Astrocyte (in vitro differentiated cells and primary cell): Measurements from ENCODE around the gene TRIO. TPM values are rescaled to one million over a fixed set of nuclear protein-coding genes. Genes with fewer than 3 reads are reported as not detected.
A peak's percentile ranks its signal among the peaks of the same experiment; 100 is the strongest.

Experiments used
- DNase-seq: peaks from one replicate; pipeline ENCODE4 v3.0.0-alpha.2; 2010; ENCODE audit warnings: low read depth
- FAIRE-seq: peaks from 2 replicates; lab custom pipeline; 2011; peaks lifted over from hg19 to GRCh38; lab: Jason Lieb, UNC
- H2AFZ ChIP-seq: 2 replicates; pipeline ENCODE4 v1.6.0; 2012; ENCODE audit warnings: low read depth, low read length, inconsistent platforms
- H3K27ac ChIP-seq: 2 replicates; pipeline ENCODE4 v1.5.1; 2011; ENCODE audit warnings: low read depth, low read length, inconsistent platforms
- H3K27me3 ChIP-seq: 2 replicates; pipeline ENCODE4 v1.6.0; 2011; ENCODE audit warnings: low read length, inconsistent platforms; ENCODE audit not compliant: insufficient read depth
- H3K36me3 ChIP-seq: 2 replicates; pipeline ENCODE4 v1.5.1; 2011; ENCODE audit warnings: low read length, inconsistent platforms; ENCODE audit not compliant: insufficient read depth
- H3K4me1 ChIP-seq: 2 replicates; pipeline ENCODE4 v1.5.1; 2011; ENCODE audit warnings: low read length, inconsistent platforms; ENCODE audit not compliant: insufficient read depth
- H3K4me2 ChIP-seq: 2 replicates; pipeline ENCODE4 v1.6.0; 2012; ENCODE audit warnings: low read length, inconsistent platforms
- H3K4me3 ChIP-seq: 2 replicates; pipeline ENCODE4 v1.5.1; 2011; ENCODE audit warnings: low read depth, mild to moderate bottlenecking, low read length, inconsistent platforms; ENCODE audit not compliant: insufficient read depth
- H3K79me2 ChIP-seq: 2 replicates; pipeline ENCODE4 v1.6.0; 2012; ENCODE audit warnings: mild to moderate bottlenecking, low read length, inconsistent platforms; ENCODE audit not compliant: insufficient read depth
- H3K9ac ChIP-seq: 2 replicates; pipeline ENCODE4 v1.6.0; 2012; ENCODE audit warnings: mild to moderate bottlenecking, low read length, inconsistent platforms
- H3K9me3 ChIP-seq: 2 replicates; pipeline ENCODE4 v1.5.1; 2012; ENCODE audit warnings: low read depth, mild to moderate bottlenecking, low read length, inconsistent platforms; ENCODE audit not compliant: insufficient read depth
- H4K20me1 ChIP-seq: 2 replicates; pipeline ENCODE4 v1.6.0; 2012; ENCODE audit warnings: low read length, inconsistent platforms; ENCODE audit not compliant: insufficient read depth
- H3K27ac Mint-ChIP-seq: one replicate; pipeline ENCODE4 v1.8.0; 2021; ENCODE audit warnings: mild to moderate bottlenecking, mixed read lengths; ENCODE audit not compliant: unreplicated experiment
- H3K27me3 Mint-ChIP-seq: one replicate; pipeline ENCODE4 v1.8.0; 2021; ENCODE audit warnings: low read depth, mixed read lengths; ENCODE audit not compliant: unreplicated experiment
- H3K36me3 Mint-ChIP-seq: one replicate; pipeline ENCODE4 v1.8.0; 2021; ENCODE audit warnings: low read depth, mixed read lengths; ENCODE audit not compliant: unreplicated experiment
- H3K4me1 Mint-ChIP-seq: one replicate; pipeline ENCODE4 v1.8.0; 2021; ENCODE audit warnings: low read depth, mixed read lengths; ENCODE audit not compliant: unreplicated experiment
- H3K4me3 Mint-ChIP-seq: one replicate; pipeline ENCODE4 v1.8.0; 2021; ENCODE audit warnings: mild to moderate bottlenecking, moderate library complexity, mixed read lengths; ENCODE audit not compliant: unreplicated experiment
- H3K9me3 Mint-ChIP-seq: one replicate; pipeline ENCODE4 v1.8.0; 2021; ENCODE audit warnings: mild to moderate bottlenecking, mixed read lengths; ENCODE audit not compliant: unreplicated experiment
- EZH2 ChIP-seq: IDR thresholded peaks from 2 replicates; pipeline ENCODE4 v1.6.1; 2012; ENCODE audit warnings: mild to moderate bottlenecking, low read length, inconsistent platforms; ENCODE audit not compliant: insufficient read depth
- total RNA-seq: library from RNA; stranded (reverse); gene quantifications from 2 replicates; pipeline ENCODE4 v1.2.1, GENCODE V29; 2021
- TF ChIP-seq, protein P1 (sequence below): IDR thresholded peaks from 2 replicates; pipeline ENCODE4 v1.5.1; 2011; ENCODE audit warnings: low read depth, mild to moderate bottlenecking, inconsistent platforms, low read length, moderate library complexity; ENCODE audit not compliant: insufficient read depth

TRIO gene
- total RNA-seq, 1 donor from 2014 or later, result 347 TPM

DNA sequence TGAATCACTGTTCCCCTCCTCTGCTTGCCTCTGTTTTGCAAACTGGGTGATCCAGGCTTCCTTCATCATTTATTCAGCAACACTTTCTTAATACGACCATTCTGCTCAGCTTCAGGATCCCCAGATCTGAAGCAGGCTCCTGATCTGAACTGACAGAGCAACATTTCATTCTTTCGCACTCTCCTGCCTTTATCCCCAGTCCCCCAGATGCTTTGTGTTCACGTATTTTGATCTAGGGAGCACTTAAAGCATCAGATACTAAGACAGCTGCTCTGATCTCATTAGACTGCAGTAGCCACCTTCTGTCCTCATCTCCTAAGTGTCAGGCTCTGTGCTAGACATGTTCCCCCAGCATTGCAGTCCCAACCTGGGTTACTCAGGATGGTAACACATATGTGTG lies 158.0 kb downstream of the TRIO start:
- Histone ChIP-seq H3K27me3 (no peaks in the 10 kb centered on the region), H3K4me2 (no peak overlapping the region), H2AFZ (no peak overlapping the region), H3K79me2 (peaks cover 98% of the 10 kb centered on the region), H3K9me3 (no peaks in the 10 kb centered on the region), H4K20me1 (peaks cover 95% of the 10 kb centered on the region), H3K9ac (no peak overlapping the region), H3K27ac (no peak overlapping the region), H3K4me1 (peaks cover 22% of the 10 kb centered on the region), H3K4me3 (no peak overlapping the region), H3K36me3 (peaks cover 59% of the 10 kb centered on the region)
- no peak for TF ChIP-seq EZH2
- TF ChIP-seq, protein P1, sequence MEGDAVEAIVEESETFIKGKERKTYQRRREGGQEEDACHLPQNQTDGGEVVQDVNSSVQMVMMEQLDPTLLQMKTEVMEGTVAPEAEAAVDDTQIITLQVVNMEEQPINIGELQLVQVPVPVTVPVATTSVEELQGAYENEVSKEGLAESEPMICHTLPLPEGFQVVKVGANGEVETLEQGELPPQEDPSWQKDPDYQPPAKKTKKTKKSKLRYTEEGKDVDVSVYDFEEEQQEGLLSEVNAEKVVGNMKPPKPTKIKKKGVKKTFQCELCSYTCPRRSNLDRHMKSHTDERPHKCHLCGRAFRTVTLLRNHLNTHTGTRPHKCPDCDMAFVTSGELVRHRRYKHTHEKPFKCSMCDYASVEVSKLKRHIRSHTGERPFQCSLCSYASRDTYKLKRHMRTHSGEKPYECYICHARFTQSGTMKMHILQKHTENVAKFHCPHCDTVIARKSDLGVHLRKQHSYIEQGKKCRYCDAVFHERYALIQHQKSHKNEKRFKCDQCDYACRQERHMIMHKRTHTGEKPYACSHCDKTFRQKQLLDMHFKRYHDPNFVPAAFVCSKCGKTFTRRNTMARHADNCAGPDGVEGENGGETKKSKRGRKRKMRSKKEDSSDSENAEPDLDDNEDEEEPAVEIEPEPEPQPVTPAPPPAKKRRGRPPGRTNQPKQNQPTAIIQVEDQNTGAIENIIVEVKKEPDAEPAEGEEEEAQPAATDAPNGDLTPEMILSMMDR, result no peak
- Mint-ChIP-seq H3K27ac (no peak overlapping the region), H3K4me3 (no peak overlapping the region), H3K9me3 (no peaks in the 10 kb centered on the region), H3K4me1 (peaks cover 33% of the 10 kb centered on the region), H3K36me3 (peaks cover 12% of the 10 kb centered on the region), H3K27me3 (no peaks in the 10 kb centered on the region)
- no peak for DNase-seq
- no peak for FAIRE-seq

DNA sequence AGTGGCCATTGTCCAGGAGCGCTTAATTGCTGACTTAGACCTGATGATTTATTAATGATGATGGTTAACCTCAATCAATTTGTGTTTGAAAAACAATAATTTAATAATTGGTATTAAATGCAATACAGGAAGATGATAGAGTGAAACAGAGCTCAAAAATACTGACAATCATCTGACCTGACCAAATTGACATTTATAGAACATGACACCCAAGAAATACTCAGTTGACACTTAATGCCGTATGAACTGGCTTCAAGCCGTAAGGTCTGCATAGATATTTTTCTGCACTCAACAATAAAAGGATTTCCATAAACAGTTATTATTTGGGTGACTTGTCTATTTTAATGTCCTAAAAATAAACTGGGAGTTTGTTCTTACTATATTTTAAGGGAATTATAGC lies 159.2 kb downstream of the TRIO start:
- Histone ChIP-seq H3K27ac (no peak overlapping the region), H4K20me1 (peaks cover 95% of the 10 kb centered on the region), H2AFZ (no peak overlapping the region), H3K36me3 (peaks cover 59% of the 10 kb centered on the region), H3K9me3 (no peaks in the 10 kb centered on the region), H3K4me3 (no peak overlapping the region), H3K9ac (no peak overlapping the region), H3K27me3 (no peaks in the 10 kb centered on the region), H3K4me1 (peaks cover 26% of the 10 kb centered on the region), H3K79me2 (peaks cover 98% of the 10 kb centered on the region), H3K4me2 (no peak overlapping the region)
- DNase-seq, result no peak
- no peak overlapping the region for H3K4me3 Mint-ChIP-seq
- no peak for FAIRE-seq
- peaks cover 40% of the 10 kb centered on the region for H3K4me1 Mint-ChIP-seq
- TF ChIP-seq, protein P1, result no peak
- TF ChIP-seq EZH2, result no peak
- H3K27me3 Mint-ChIP-seq, result no peaks in the 10 kb centered on the region
- H3K27ac Mint-ChIP-seq, result no peak overlapping the region
- H3K36me3 Mint-ChIP-seq, result peaks cover 10% of the 10 kb centered on the region
- no peaks in the 10 kb centered on the region for H3K9me3 Mint-ChIP-seq

DNA sequence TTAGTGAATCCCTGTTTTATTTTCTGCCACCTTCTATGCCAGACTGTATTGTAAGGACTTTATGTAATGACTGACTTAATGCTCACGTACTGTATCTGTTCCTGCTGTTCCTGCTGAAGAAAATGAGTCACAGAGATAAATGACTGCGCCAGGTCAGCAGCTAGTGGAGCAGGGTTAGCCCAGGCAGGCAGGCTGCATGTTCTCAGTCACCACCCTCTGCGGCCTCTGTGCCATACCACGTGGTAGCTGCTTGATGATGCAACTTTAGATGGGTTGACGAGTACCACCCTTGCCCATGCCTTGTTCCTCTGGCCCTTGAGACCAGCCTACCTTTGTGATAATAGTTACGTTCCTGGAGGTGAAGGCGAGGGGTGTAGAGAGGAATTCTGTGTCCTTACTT lies 161.9 kb downstream of the TRIO start:
- no peaks in the 10 kb centered on the region for H3K9me3 Mint-ChIP-seq
- DNase-seq, result peak; percentile 91
- Histone ChIP-seq H4K20me1 (peaks cover 96% of the 10 kb centered on the region), H3K4me2 (peak overlapping the region; percentile 9), H2AFZ (no peak overlapping the region), H3K9ac (peak overlapping the region; percentile 3), H3K27me3 (no peaks in the 10 kb centered on the region), H3K9me3 (no peaks in the 10 kb centered on the region), H3K4me1 (peaks cover 26% of the 10 kb centered on the region), H3K36me3 (peaks cover 55% of the 10 kb centered on the region), H3K79me2 (peaks cover 98% of the 10 kb centered on the region), H3K27ac (peak overlapping the region; percentile 48), H3K4me3 (no peak overlapping the region)
- H3K27me3 Mint-ChIP-seq, result no peaks in the 10 kb centered on the region
- H3K36me3 Mint-ChIP-seq, result peaks cover 22% of the 10 kb centered on the region
- peaks cover 44% of the 10 kb centered on the region for H3K4me1 Mint-ChIP-seq
- peak overlapping the region; percentile 54 for H3K27ac Mint-ChIP-seq
- TF ChIP-seq EZH2, result no peak
- H3K4me3 Mint-ChIP-seq, result no peak overlapping the region
- no peak for FAIRE-seq
